GM12892 (cell line): ENCODE measurements around the gene ACVR1B.

Experiments used
- POLR2A ChIP-seq: IDR thresholded peaks from 2 replicates; pipeline ENCODE4 v1.6.1; 2011; ENCODE audit warnings: low read depth, low read length, control low read depth
- POLR2AphosphoS5 ChIP-seq: IDR thresholded peaks from 2 replicates; pipeline ENCODE4 v1.6.1; 2011; ENCODE audit warnings: low read depth, low read length, control low read depth
- TAF1 ChIP-seq: IDR thresholded peaks from 2 replicates; pipeline ENCODE4 v1.6.1; 2011; ENCODE audit warnings: low read depth, mild to moderate bottlenecking, control low read depth, low read length, borderline replicate concordance

- no peak for TF ChIP-seq POLR2AphosphoS5
- no peak for TF ChIP-seq POLR2A
- TF ChIP-seq TAF1, result no peak
These were observed 45.6 kb downstream of the ACVR1B start for GRCh38 chr12:51997136-51997535.
